ENCODE measurements around the gene HDAC9.
A peak's percentile ranks its signal among the peaks of the same experiment; 100 is the strongest.

The HDAC9 gene

DNA sequence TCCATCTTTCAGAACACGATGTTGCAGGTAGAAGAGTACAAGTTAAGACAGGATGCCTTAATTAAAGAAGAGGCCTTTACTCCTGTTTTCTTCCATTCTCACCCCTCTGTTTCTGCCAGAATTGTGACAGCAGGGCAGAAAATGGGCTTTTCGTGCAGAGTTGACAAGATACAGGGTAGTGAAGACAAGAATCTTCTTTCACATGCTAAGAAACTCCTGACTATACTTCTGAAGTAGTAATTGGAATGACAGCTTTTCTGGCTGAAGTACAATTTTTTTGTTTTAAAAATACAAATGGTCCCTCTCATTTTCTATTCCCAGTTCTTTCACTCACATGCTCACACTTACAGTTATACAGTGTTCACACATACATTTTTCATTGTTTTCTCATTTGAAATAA lies 22.1 kb downstream of the HDAC9 start:
- peak overlapping the region; percentile 89 for H3K27ac ChIP-seq (ENCODE audit: low read depth, low read length)
- H3K9me3 ChIP-seq (ENCODE audit: insufficient read depth, low read length): no peaks in the 10 kb centered on the region
- H2AFZ ChIP-seq (ENCODE audit: low read depth, low read length, severe bottlenecking): no peak overlapping the region
- no peaks in the 10 kb centered on the region for H4K20me1 ChIP-seq (ENCODE audit: low read depth, low read length)
- H3K4me2 ChIP-seq (ENCODE audit: low read depth, low read length, poor library complexity, severe bottlenecking): peak overlapping the region; percentile 44
- 0 out of 2 replicates have a peak, but pooled peaks cover 9% of the 10 kb centered on the region for H3F3A ChIP-seq (ENCODE audit: insufficient read depth)
- no peak for TF ChIP-seq EZH2phosphoT487 (conservative IDR thresholded peaks at IDR 0.05; ENCODE audit: low read length)
- no peak for TF ChIP-seq CTCF (IDR thresholded peaks at IDR 0.05; ENCODE audit: insufficient read depth, low read length, poor library complexity, severe bottlenecking)
- no peaks in the 10 kb centered on the region for H3K27me3 ChIP-seq (ENCODE audit: low read length)
- H3K4me3 ChIP-seq (ENCODE audit: insufficient read depth, low read length, poor library complexity, severe bottlenecking): no peak overlapping the region
- no peaks in the 10 kb centered on the region for H3K79me2 ChIP-seq (ENCODE audit: insufficient read depth, low read length)
- H3K9ac ChIP-seq (ENCODE audit: low read length): no peak overlapping the region
- H3K9me2 ChIP-seq (replicated peaks; ENCODE audit: insufficient read depth, low read length): no peaks in the 10 kb centered on the region
- no peaks in the 10 kb centered on the region for H3K36me3 ChIP-seq (ENCODE audit: low read length)

GRCh38 chr7:18518555-18518954 lies 23.0 kb downstream of the HDAC9 start:
- no peaks in the 10 kb centered on the region for H3K36me3 ChIP-seq (ENCODE audit: low read length)
- TF ChIP-seq CTCF (IDR thresholded peaks at IDR 0.05; ENCODE audit: insufficient read depth, low read length, poor library complexity, severe bottlenecking) (no peak), EZH2phosphoT487 (conservative IDR thresholded peaks at IDR 0.05; ENCODE audit: low read length) (no peak)
- H3K79me2 ChIP-seq (ENCODE audit: insufficient read depth, low read length): no peaks in the 10 kb centered on the region
- no peaks in the 10 kb centered on the region for H3K9me2 ChIP-seq (replicated peaks; ENCODE audit: insufficient read depth, low read length)
- H3K27me3 ChIP-seq (ENCODE audit: low read length): no peaks in the 10 kb centered on the region
- H3K27ac ChIP-seq (ENCODE audit: low read depth, low read length): peak overlapping the region; percentile 89
- peak overlapping the region; percentile 44 for H3K4me2 ChIP-seq (ENCODE audit: low read depth, low read length, poor library complexity, severe bottlenecking)
- no peaks in the 10 kb centered on the region for H3K9me3 ChIP-seq (ENCODE audit: insufficient read depth, low read length)
- H4K20me1 ChIP-seq (ENCODE audit: low read depth, low read length): no peaks in the 10 kb centered on the region
- H3K9ac ChIP-seq (ENCODE audit: low read length): peak overlapping the region; percentile 28
- 0 out of 2 replicates have a peak, but pooled peaks cover 9% of the 10 kb centered on the region for H3F3A ChIP-seq (ENCODE audit: insufficient read depth)
- no peak overlapping the region for H3K4me3 ChIP-seq (ENCODE audit: insufficient read depth, low read length, poor library complexity, severe bottlenecking)
- H2AFZ ChIP-seq (ENCODE audit: low read depth, low read length, severe bottlenecking): no peak overlapping the region

DNA sequence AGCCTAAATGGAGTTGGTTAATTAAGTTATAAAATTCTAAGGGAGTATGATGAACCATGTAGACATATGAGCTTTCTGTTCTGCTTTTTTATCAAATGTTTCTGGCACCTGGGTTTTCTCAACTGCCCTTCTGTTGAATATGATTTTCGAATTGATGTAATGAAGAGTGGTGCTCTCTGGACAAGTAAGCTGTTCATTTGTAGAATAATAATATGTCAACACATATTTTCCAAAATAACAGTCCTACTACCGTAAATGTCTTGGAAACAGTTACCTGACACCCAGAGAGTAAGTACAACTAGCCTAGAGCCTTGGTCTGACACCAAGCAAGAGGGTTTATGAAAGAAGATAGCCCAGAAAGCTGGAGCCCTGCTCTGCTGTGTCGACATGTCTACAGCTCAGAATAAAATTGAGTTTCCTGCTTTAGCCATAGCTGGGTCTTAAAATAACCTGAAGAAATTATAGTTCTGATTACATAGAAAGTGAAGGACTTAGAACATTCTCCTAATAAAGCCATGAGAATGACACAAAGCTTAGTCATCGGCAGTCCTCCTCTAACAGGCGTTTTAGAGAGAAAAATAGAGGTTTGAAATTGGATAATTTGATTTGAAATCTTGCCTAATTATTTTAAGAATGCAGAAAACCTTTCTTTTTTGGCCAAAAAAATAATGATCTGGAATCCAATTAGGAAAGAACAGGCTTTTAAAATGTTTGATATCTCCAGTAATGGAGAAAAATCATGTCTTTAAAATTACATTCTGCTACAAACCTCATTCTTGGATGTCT lies 25.1 kb downstream of the HDAC9 start:
- H3F3A ChIP-seq (ENCODE audit: insufficient read depth): 0 out of 2 replicates have a peak, but pooled peaks cover 9% of the 10 kb centered on the region
- H3K9ac ChIP-seq (ENCODE audit: low read length): peak overlapping the region; percentile 33
- no peaks in the 10 kb centered on the region for H3K9me2 ChIP-seq (replicated peaks; ENCODE audit: insufficient read depth, low read length)
- peak overlapping the region; percentile 44 for H3K4me2 ChIP-seq (ENCODE audit: low read depth, low read length, poor library complexity, severe bottlenecking)
- H3K9me3 ChIP-seq (ENCODE audit: insufficient read depth, low read length): no peaks in the 10 kb centered on the region
- H3K27ac ChIP-seq (ENCODE audit: low read depth, low read length): peak overlapping the region; percentile 89
- H3K4me3 ChIP-seq (ENCODE audit: insufficient read depth, low read length, poor library complexity, severe bottlenecking): peak overlapping the region; percentile 1
- no peak overlapping the region for H2AFZ ChIP-seq (ENCODE audit: low read depth, low read length, severe bottlenecking)
- TF ChIP-seq CTCF (IDR thresholded peaks at IDR 0.05; ENCODE audit: insufficient read depth, low read length, poor library complexity, severe bottlenecking) (no peak), EZH2phosphoT487 (conservative IDR thresholded peaks at IDR 0.05; ENCODE audit: low read length) (no peak)
- no peaks in the 10 kb centered on the region for H3K36me3 ChIP-seq (ENCODE audit: low read length)
- no peaks in the 10 kb centered on the region for H4K20me1 ChIP-seq (ENCODE audit: low read depth, low read length)
- no peaks in the 10 kb centered on the region for H3K79me2 ChIP-seq (ENCODE audit: insufficient read depth, low read length)
- H3K27me3 ChIP-seq (ENCODE audit: low read length): no peaks in the 10 kb centered on the region
